ENCODE measurements around the gene GARRE1.

GARRE1 gene

DNA sequence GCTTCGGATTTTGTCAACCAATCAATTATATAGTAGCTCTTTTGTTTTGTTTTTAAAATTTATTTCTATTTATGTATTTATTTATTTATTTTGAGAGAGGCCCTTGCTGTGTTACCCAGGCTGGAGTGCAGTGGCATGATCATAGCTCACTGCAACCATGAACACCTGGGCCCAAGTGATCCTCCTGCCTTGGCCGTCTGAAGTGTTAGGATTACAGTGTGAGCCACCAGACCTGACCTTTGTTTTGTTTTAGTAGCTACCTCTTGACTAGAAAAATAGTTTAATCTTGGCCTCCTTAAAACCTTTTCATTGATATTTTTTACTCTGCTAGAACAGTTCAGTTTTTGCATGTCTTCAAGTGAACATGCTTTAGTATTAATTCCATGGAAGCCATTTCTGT is 15.1 kb downstream of the GARRE1 start:
- no peak for TF ChIP-seq CTCF (IDR thresholded peaks at IDR 0.05; ENCODE audit: insufficient read depth, low read length, poor library complexity, severe bottlenecking)
- H3K27me3 ChIP-seq (replicated peaks; ENCODE audit: control insufficient read depth, insufficient read depth, low read length) = no peaks in the 10 kb centered on the region
- H3K4me3 ChIP-seq (replicated peaks; ENCODE audit: low read depth, low read length) = no peak overlapping the region; the same call in 1 of the 2 replicates
- no peaks in the 10 kb centered on the region; the same call in 1 of the 2 replicates for H3K36me3 ChIP-seq (ENCODE audit: control insufficient read depth, insufficient read depth, low read length)
- DNase-seq (ENCODE audit: extremely low read depth, insufficient read length) = peak; percentile 26

DNA sequence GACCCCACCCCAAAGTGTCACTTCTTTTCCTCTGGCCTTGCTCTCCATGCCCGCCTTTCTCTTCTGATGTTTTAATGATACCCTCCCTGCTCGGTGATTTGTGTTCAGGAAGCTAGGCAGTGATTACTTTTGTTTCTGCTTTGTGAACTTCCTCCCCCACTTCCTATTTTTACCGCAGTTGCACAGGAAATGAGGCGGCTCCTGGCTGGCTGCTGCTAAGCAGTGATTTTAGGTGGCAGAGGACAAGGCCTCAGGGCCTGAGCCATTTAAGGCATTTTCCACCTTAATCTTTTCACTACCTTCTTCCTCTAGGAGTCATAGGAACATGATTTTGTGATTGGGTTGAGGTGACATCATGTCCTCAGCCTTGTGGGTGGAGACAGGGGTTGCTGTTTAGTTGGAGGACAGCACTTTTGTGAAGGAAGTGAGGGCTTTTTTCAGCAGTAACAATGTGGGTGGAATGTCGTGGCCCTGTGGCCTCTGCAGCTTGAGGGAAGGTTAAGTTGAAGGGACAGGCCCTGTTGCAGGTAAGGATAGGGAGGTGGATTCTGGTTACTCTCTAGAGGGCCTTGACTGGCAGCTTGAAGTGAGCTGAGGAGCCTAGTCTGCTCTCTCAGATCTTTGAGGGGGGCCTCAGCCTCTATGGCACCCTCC is 15.7 kb downstream of the GARRE1 start:
- DNase-seq (ENCODE audit: extremely low read depth, insufficient read length) = peak; percentile 70
- TF ChIP-seq CTCF (IDR thresholded peaks at IDR 0.05; ENCODE audit: insufficient read depth, low read length, poor library complexity, severe bottlenecking) = no peak
- Histone ChIP-seq H3K36me3 (ENCODE audit: control insufficient read depth, insufficient read depth, low read length) (no peaks in the 10 kb centered on the region; the same call in 1 of the 2 replicates), H3K27me3 (replicated peaks; ENCODE audit: control insufficient read depth, insufficient read depth, low read length) (no peaks in the 10 kb centered on the region), H3K4me3 (replicated peaks; ENCODE audit: low read depth, low read length) (peak overlapping the region; percentile 37)

GRCh38 chr19:34273121-34273520 is 18.8 kb downstream of the GARRE1 start:
- DNase-seq (ENCODE audit: extremely low read depth, insufficient read length) = no peak
- no peaks in the 10 kb centered on the region for H3K36me3 ChIP-seq (ENCODE audit: control insufficient read depth, insufficient read depth, low read length)
- H3K27me3 ChIP-seq (replicated peaks; ENCODE audit: control insufficient read depth, insufficient read depth, low read length) = no peaks in the 10 kb centered on the region
- no peak overlapping the region for H3K4me3 ChIP-seq (replicated peaks; ENCODE audit: low read depth, low read length)
- TF ChIP-seq CTCF (IDR thresholded peaks at IDR 0.05; ENCODE audit: insufficient read depth, low read length, poor library complexity, severe bottlenecking) = no peak

GRCh38 chr19:34274284-34274826 is 20.0 kb downstream of the GARRE1 start:
- TF ChIP-seq CTCF (IDR thresholded peaks at IDR 0.05; ENCODE audit: insufficient read depth, low read length, poor library complexity, severe bottlenecking) = no peak
- no peak overlapping the region for H3K4me3 ChIP-seq (replicated peaks; ENCODE audit: low read depth, low read length)
- no peak for DNase-seq (ENCODE audit: extremely low read depth, insufficient read length)
- H3K36me3 ChIP-seq (ENCODE audit: control insufficient read depth, insufficient read depth, low read length) = no peaks in the 10 kb centered on the region
- no peaks in the 10 kb centered on the region for H3K27me3 ChIP-seq (replicated peaks; ENCODE audit: control insufficient read depth, insufficient read depth, low read length)

DNA sequence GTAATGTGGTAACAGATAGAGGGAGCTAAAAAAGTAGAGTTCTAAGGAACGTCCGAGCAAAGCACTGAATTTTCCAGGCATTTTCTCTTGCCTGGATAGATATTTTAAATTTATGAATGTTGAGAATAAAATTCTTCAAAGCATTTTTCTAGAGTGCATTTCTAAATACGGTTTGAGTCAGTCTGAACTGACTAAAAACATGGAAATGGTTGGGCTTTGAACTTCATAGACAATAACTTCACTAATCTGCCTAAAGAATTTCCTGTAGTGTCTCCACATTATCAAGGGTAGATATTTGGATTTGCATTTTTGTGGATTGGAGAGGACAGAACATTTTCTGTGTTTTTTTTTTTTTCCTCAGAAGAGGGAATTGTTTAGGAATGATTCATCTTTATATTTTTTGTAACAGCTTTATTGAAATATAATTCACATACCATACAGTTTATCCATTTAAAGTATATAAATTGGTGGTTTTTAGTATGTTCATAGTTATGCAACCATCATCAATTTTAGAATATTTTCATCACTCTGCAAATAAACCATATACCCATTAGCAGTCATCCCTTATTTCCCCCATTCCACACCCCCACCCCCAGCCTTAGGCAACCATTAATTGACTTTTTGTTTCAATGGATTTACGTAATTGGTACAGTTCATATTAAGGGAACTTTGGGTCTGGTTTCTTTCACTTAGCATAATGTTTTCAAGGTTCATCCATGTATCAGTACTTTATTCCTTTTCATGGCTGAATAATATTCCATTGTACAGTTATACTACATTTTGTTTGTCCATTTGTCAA is 20.7 kb downstream of the GARRE1 start:
- H3K36me3 ChIP-seq (ENCODE audit: control insufficient read depth, insufficient read depth, low read length) = no peaks in the 10 kb centered on the region
- DNase-seq (ENCODE audit: extremely low read depth, insufficient read length) = no peak
- H3K4me3 ChIP-seq (replicated peaks; ENCODE audit: low read depth, low read length) = no peak overlapping the region
- TF ChIP-seq CTCF (IDR thresholded peaks at IDR 0.05; ENCODE audit: insufficient read depth, low read length, poor library complexity, severe bottlenecking) = no peak
- H3K27me3 ChIP-seq (replicated peaks; ENCODE audit: control insufficient read depth, insufficient read depth, low read length) = no peaks in the 10 kb centered on the region
